G401 (cell line): ENCODE measurements around the gene RTN4RL2. TPM values are rescaled to one million over a fixed set of nuclear protein-coding genes. Genes with fewer than 3 reads are reported as not detected.

Source experiments
- DNase-seq: peaks from one replicate; pipeline ENCODE4 v3.0.0-alpha.2; 2015; ENCODE audit warnings: low spot score
- in situ Hi-C: cut with HindIII; loops from 2 replicates; pipeline ENCODE4 v1.10.0; 2016; ENCODE audit warnings: low sequenced_read_pairs, mixed read lengths
- total RNA-seq: library from RNA; depleted of rRNA; stranded (reverse); fragments of >200 nt; shearing (Covaris generic); gene quantifications from 2 replicates; pipeline ENCODE4 v1.2.3, GENCODE V29; 2014

The RTN4RL2 gene
- total RNA-seq, 1 experiment from 2014 or later: not detected

DNA sequence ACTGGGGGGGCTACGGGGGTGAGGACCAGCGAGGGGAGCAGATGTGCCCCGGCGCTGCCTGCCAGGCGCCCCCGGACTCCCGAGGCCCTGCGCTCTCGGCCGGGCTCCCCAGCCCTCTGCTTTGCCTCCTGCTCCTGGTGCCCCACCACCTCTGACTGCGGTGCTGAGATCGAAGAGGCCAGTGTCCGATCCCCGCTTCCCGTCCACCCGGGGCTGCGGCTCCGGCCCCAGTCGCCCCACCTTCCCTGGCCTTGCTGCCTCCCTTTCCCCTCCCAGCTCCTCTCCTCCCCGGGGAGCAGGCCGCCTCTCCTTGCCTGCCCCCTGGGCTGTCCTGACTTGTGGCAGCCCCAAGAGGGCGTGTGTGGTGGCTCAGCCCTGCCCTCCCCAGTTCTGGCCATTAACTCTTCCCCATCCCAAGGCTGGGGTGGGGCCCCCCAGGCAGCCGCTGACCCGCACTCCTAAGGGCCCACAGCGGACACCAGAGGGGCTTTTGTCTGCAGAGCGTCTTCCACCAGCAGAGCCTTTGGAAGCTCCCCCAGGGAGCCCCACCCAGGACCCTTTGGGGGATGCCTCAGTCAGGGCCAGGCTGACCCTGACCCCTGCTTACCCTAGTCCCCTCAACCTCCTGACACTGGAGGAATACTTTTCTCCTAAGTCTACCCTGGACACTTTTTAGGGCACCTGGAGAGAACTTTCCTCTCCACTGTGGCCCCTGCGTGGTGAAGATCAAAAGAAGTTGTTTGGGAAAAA is 16.6 kb downstream of the RTN4RL2 start:
- no peak for DNase-seq
- in situ Hi-C loops: no loop called here

DNA sequence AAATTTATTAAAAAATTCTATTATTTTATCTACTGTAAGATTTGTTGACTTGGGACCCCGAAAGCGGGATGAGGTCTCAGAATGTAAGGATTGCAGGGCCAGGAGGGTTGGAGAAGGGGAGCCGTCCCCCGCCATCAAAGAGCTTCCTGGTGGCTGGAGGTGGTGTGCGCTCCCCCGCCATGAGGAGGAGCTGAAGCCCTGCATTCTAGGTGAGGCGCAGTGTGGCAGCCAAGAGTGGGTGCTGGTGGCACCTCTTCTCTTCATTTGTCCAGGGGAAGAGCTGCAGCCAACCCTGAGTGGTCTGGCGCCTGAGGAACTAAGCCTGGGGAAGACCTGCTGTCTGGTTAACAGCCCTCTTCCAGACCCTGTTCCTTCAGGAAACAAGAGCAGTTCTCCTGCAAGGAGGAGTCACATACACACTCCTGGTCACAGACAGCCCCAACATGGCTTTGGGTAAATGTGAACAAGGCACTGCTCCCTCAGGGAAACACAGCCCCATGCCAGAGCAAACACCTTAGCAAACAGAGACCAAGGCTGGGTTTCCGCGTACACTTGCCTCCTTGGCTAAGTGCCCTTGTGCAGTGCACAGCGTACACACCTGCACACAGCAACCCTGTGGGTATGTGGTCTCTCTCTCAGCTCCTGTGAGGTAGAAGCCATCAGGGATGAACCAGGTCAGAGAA is 17.3 kb downstream of the RTN4RL2 start:
- no peak for DNase-seq
- in situ Hi-C loops: no loop called here

DNA sequence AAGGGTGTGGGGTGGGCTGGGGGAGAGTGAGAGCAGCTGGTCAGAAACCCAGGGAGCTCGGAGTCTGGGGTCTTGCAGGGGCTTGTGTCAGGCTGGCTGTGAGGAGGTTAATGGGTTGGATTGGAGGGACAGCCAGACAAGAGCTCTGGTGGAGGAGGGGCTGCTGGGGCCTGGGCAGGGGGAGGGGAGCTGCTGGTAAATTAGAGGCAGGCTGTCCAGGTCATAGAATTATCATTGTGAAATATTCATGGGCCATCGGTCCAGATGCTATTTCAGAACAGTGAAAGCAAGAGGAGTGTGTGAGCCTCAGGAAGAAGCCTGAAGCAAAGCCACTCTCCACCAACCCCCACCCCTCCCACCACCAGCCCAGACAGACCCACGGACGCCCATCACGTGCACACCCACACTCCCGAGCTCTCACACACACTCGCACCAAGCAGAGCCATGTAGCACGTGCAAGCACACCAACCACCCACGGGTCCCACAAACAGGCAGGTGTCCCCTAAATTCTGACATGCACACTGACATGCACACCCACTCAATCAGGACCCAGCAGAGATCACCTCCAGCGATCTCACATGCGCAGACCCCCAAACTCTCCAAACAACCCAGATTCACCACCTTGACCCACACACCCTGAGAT is 18.8 kb downstream of the RTN4RL2 start:
- in situ Hi-C loops: no loop called here
- DNase-seq: no peak

DNA sequence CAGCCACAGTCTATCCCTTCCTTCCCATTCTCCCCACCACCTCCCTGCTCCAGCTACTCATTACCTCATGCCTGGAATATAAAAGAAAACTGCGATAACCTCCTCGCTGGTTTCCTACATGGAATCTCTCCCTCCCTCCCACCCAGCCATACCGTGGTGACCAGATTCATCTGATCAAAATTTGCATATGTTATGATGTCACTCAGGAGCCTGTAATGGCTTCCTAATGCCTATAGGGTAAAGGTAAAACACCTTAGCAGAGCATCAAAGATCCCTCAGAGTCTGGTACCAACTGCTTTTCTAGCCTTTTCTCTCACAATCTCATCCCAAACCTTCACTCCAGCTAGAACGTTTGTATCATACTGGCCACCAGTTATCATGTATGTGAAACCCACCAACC is 19.6 kb downstream of the RTN4RL2 start:
- DNase-seq: no peak
- in situ Hi-C loops: no loop called here

DNA sequence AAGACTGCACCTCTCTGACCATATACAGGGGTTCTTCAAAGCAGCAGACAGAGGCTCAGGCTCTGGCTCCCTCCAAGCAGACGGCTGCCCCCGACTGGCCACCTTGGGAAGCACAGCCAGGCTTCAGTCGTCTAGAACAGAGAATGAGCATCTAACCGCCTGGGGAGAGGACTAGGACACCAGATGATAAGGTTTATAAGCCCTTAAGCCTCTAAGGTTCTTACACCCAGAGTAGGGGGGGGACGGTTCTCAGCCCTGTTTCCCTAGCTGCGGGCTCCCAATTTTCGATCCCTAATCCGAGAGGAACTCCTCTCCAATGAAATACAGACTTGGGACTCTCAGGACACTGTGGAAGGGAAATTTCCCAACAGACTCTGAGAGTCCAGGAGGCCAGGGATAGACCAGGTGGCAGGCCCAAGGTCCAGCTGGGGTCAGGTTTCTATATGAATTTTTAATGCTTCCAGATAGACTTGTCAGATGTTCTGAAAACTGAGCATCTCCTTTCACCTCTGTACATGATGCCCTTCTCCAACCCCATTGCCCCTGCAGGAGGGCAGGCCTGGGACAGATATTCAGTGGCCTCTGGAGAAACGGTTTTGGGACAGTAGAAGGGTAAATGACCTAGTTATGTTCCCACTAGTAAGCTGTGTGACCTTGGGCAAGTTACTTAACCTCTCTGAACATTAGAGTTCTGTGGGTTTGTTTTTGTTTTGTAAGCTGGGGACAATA is 20.2 kb downstream of the RTN4RL2 start:
- in situ Hi-C loops: no loop called here

DNA sequence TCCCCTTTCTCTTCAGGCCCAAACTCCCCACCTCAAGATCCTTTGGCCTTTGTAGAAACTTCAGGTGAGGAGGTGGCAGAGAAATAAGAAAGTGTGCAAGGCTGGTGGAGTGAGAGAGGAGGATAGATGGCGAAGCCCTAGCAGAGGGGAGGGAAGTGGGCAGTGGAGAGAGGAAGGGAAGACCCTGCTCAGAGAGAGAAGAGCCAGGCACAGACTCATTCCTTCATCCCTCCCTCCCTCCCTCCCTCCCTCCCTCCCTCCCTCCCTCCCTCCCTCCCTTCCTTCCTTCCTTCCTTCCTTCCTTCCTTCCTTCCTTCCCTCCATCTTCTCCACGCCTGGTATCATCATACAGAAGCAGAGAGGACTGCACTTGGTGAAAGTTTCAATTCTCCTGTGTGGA is 21.0 kb downstream of the RTN4RL2 start:
- DNase-seq: no peak
- in situ Hi-C loops: no loop called here

More for the DNA sequence above, 20.2 kb downstream of the RTN4RL2 start:
- peak; percentile 67 for DNase-seq

DNA sequence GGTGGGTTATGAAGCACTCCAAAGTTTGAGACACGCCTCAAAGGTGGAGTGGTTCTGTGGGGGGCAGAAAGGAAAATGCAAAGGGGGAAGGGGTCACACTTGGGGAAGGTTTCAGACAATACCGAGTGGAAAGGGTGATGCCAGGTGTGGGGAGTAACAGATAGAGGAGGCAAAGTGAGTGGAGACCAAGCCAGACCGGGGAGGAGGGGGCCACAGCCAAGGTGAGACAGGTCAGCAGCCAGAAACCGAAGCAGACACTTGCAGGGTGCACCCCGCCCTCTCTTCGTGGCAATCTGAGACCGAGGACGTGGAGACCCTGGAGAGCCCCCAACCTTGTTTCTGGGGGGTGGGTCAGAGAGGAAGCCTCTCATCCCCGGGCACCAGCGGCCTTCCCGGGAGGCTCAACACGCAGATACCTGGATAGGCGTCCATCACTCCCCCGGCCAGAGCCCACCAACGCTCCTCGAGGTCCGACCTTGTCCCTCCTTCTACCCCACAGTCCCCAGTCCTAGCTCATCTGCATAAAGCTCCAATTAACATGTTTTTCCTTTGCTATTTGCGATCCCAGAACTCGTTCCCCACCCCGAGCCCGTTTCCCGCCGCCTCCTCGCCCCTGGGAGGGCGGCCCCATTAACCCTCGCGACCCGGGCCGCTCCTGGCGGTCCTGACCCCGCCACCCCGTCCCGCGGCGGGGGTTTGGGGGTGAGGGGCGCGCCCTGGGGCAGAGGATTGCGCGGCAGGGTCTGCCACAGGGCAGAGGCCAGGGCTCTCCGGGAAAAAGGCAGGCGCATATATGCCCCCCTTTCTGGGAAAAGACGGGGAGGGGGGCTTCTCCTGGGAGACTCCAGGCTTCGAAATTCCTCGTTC is 21.8 kb downstream of the RTN4RL2 start:
- no peak for DNase-seq
- in situ Hi-C loops: no loop called here

DNA sequence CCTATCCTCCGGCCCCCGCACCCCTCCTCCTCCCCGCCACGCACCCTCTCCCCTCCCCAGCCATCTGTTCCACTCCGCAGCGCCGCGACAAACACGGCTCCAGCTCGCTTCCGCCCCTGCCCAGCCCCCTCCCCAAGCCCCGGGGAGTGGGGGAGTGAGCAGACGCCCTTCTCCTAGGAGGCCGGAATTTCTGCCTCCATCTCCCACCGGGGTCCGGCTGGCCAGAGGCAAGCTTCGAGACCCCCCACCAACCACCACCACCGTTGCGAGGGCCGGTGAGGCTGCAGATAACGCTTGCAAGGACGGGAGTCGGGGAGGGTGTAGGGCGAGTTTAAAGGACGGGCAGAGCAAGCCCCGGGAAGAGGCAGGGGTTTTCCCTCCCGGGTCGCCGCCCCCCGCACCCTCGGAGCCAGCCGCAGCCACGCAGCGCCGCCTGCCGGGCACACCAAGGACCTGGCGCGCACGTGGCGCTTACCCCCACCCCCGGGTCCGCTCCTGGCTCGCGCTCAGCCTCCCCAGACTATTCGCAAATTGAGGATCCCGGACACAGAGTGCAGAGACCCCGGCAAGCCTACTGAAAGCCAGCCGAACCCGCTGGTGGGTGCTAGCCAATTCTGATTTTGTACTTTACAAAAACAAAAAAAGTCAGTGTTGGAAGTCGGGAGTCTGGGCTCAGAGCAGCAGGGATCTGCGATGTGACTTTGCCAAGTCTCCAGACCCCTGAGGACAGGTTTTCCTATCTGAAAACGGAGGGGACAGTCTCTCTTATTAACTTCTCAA is 22.6 kb downstream of the RTN4RL2 start:
- DNase-seq: no peak
- in situ Hi-C loops: no loop called here

DNA sequence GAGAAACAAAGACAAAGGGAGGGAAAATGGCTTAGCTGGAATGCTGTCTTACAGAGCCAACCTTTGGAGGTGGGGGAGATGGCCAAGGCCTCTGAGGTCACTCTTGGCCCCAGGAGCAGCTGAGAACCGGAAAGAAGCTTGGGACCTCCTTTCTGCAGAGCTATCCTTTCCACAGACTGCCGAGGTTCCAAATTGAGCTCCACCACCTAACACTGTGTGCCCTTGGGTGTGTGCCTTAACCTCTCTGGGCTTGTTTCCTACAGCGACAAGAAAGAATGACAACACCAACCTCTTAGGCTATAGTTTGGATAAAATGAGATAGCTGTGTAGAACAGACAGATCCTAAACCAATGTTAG is 23.2 kb downstream of the RTN4RL2 start:
- in situ Hi-C loops: no loop called here
- DNase-seq: no peak

DNA sequence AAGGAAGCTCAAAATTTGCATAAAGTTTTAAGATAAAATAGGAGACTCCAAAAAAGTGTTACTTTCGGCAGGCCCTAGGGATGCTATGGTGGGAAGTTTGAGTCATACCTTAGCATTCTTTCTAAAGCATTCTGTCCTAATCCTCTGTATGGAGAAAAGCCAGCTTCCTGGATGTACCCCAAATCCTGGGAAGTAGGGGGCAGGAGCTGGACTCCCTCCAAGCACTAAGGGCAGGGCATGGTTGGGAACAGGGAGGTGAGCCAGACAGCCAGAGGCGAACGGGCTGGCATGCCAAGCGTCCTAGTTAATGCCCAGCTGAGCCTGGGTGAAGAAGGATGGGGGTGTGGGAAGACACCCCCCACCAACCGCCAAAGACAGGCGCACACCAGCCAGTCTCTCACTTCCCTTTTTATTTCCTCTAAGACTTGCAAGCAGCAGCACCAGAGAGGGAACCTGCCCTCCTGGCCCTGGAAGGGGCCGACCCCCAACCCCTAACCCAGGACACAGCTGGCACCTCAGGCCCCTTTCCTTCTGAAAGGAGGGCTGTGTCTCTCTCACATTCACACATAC is 23.9 kb downstream of the RTN4RL2 start:
- in situ Hi-C loops: no loop called here
- no peak for DNase-seq

DNA sequence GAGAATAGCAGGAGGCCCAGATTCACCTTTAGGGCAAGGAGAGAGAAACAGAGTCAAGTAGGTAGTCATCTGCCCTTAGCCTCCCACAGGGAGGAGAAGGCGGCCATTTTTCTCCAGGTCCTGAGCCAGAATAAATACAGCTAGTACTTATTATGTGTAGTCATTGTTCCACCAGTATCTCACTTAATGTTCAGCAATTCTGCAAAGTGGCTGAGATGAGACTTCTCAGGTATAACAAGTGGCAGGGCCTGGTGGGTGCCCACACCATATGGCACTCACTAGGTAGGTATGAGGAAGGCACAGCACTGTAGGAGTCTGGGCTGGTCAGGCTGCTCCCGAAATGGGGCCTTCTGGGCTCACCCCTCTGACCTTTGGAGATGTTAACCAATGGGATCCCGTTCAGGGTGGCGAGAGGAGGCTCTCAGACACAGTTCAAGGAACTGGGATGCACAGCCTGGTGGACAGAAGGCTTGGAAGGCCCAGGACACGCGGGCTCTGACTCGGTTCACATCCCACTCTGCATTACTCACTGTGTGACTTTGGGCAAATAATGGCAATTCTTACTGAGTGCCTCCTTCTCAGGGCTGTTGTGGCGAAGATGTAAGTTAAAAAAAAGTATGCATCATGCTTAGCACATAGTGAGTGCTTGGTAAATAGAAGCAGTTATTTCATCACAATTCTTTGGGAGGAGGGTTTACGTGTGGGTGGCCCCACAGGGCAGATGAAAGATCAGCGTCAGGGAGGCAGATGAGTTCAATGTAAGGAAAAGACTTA is 25.1 kb downstream of the RTN4RL2 start:
- DNase-seq: no peak
- in situ Hi-C loops: no loop called here

DNA sequence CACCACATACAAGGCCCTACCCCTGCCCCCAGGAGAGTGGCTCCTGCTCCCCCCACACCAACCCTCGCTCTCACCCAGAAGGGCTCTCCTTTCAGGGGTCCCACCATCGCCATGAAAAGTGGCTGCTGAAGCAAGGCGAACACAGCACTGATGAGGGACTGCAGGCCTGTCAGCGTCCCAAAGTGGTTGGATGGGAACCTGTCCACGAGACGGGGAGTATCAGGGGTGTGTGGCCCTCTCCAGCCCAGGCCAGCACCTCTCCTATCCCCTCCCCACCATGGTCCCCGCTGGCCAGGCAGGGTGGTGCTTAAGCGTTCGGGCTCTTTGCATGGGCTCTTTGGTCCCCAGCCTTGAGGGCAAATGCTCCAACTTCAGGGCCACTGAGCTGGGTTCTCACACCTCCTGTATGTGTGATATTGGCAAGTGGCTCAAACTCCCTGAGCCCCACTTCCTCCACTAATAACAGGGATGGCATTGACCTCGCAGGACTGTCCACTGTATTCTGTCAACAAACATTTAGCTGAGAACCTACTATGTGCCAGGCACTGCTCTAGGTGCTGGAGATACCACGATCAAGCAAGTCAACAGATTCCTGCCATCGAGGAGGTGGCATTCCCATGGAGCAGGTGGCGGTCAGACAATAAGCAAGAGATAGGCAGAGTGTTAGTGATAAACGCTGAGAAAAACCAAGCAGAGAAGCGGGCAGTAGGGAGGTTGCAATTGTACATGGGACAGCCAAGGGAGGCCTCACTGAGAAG is 26.9 kb downstream of the RTN4RL2 start:
- no peak for DNase-seq
- in situ Hi-C loops: no loop called here

DNA sequence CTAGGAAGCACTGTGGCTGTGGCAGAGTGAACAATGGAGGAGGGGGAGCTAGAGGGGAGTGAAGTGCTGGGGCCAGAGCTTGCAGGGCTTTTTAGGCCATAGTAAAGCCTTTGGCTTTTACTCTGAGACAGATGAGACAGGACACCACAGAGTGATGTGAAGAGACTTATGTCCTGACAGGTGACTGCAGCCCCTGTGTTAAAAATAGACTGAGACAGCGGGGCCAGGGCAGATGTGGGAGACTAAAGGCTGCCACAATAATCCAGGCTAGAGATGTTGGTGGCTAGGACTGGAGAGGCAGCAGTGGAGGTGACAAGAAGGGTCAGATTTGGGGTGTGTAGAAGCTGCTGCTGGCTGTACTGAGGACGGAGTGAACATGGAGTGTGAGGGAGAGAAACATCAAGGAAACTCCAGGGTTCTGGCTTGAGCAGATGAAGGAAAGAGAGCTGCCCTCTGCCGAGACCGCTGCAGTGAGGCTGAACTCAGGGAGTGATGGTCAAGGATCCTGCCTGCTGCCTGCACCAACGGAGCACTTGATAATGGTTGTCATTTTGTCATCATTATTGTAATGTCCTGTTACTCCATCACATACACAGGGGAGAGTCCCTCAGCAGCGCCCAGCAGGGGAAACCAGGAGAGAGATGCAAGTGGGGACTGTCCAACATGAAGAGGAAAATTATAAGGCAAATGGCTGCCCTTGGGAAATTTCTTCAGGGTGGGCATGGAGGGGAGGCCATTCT is 27.8 kb downstream of the RTN4RL2 start:
- DNase-seq: no peak
- in situ Hi-C loops: no loop called here

DNA sequence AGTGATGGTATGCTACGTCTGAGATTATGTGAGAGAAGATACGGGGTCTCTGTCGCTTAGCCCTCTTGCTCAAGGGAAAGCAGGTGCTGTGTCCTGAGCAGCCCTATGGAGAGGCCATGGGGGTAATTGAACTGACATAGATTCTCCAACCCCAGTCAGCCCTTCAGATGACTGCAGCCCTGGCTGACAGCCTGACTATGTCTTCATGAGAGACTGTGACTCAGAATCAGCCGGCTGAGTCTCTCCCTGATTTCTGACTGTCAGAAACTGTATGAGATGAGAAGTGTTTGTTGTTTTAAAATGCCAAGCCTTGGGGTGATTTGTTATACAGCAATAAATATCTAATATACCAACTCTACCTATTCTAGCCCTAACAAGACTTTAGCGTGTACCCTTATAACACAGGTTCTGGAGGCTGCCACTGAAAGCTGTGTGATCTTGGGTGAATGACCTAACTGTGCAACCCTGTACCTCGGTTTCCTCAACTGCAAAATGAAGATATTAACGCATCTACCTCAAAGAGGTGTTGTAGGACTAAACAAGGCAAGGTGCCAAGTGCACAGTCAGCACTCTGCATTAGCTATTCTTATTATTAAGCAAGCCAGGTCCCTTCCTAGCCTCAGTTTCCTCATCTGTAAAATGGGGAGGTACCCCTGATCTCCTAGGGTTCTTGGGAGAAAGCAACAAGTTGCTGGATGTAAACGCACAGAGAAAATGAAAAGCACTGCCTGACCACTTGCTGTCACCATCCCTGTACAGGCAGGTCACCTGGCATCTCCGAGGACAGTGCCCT is 30.3 kb downstream of the RTN4RL2 start:
- in situ Hi-C loops: no loop called here
- DNase-seq: no peak

DNA sequence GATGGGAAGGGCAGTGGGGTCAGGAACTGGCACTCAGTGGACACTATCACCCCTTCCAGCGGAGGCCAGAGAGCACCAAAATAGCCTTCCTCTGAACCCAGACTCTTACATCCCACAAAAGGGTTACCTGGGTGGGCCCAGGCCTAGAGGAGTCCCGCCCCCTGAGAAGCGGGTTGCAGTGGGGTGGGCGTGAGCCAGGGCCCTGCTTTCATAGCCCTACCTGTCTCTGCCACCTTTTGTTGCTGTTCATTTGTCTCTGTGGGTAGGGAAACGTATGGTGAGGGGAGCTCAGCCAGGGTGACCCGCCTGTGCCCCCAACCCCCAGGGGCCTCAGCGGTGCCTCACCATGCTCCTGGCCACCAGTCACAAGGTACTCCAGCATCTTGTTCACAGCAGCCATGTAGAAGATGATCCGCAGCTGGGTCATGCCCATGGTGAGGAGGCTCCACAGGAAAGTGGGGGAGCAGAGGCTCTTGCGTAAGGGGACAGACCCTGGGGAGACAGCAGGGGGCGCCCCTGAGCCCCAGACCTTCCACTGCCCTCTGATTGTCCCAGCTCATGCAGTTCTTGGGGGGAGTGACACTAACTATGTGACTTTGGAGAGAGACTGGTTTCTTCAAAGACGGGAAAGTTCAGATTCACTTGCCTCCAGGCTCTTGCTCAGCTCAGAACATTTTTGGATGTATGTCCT is 31.2 kb downstream of the RTN4RL2 start:
- in situ Hi-C loops: no loop called here
- DNase-seq: no peak
